ENCODE results near the gene SDCBP2. TPM values are rescaled to one million over a fixed set of nuclear protein-coding genes. Genes with fewer than 3 reads are reported as not detected.

Gene SDCBP2
- total and polyA plus RNA-seq, 2 experiments from 2014 or later = 4.2 to 5.5 TPM

DNA sequence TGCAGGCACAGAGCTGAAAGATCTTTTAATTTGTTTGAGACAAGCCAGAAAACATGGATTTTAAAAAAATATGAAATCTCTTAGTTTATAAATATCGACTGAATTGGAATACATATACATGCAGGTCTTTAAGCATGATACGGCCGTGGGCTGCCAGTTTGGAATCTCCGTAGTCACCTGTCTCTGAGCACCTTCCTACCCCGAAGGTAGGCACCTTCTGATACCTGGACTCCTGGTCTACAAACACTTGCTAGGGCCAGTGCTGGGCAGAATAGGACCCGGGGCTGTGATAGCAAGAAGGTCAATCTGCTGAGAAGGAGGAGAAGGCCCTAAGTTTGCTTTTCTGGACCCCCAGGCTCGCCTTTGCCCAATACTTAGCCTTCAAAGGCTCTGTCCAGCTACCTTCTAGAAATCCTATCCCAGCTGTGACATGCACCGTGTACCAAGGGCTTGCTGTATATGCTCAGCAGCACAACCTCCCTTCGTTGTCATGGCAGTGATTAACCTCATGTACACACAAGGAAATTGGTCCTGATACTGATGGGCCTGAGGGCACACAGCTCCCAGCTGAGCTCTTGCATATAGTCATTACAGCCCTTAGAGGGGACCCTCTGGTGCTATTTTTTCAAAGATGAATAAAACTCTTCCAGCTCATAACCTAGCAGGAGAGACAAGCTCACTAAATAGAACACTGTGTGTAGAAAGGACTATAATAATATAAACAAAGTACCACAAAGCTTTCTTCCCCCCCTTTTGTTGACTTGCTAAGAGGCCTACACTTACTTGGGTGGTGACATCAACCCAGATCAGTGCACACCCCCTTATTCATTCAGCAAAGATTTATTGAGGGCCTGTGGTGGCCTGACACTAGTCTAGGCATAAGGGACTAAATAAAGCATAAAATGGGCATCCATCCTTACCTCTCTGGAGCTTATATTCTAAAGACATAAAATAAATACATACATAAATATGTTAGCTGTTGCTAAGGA, 45.1 kb downstream of the SDCBP2 start:
- Histone ChIP-seq H3K9ac (no peak overlapping the region), H3K79me2 (ENCODE audit: insufficient read depth) (no peaks in the 10 kb centered on the region), H3K4me1 (ENCODE audit: insufficient read depth) (no peaks in the 10 kb centered on the region; the same call in 1 of the 2 replicates), H3K27me3 (replicated peaks; ENCODE audit: insufficient read depth) (no peaks in the 10 kb centered on the region), H3K36me3 (ENCODE audit: low read depth) (no peaks in the 10 kb centered on the region), H3K9me3 (ENCODE audit: low read depth) (no peaks in the 10 kb centered on the region), H3K4me3 (no peak overlapping the region), H3K27ac (no peak overlapping the region), H3K9me2 (ENCODE audit: insufficient read depth) (no peaks in the 10 kb centered on the region), H3K4me2 (ENCODE audit: unreplicated experiment) (no peak overlapping the region), H3F3A (ENCODE audit: insufficient read depth) (no peaks in the 10 kb centered on the region), H2AFZ (no peak overlapping the region), H4K20me1 (ENCODE audit: insufficient read depth) (no peaks in the 10 kb centered on the region)
- no peak for DNase-seq
- in situ Hi-C loops (cut with MboI) = no loop called here
- 85 to 89% methylated on average over 9 of the region's 9 CpGs for WGBS, 2 experiments (ENCODE audit: low coverage in 1 of 2, low lambda C conversion rate in 2 of 2, missing lambda C conversion rate in 2 of 2)
- no peak for TF ChIP-seq EZH2 (IDR thresholded peaks at IDR 0.05; ENCODE audit: insufficient read depth, poor library complexity, severe bottlenecking)
- no peak for TF ChIP-seq EZH2phosphoT487 (IDR thresholded peaks at IDR 0.05; ENCODE audit: insufficient read depth, low read depth)

- TF ChIP-seq EZH2phosphoT487 (IDR thresholded peaks at IDR 0.05; ENCODE audit: insufficient read depth, low read depth) (no peak), EZH2 (IDR thresholded peaks at IDR 0.05; ENCODE audit: insufficient read depth, poor library complexity, severe bottlenecking) (no peak)
- Histone ChIP-seq H3F3A (ENCODE audit: insufficient read depth) (no peaks in the 10 kb centered on the region), H3K9ac (no peak overlapping the region), H4K20me1 (ENCODE audit: insufficient read depth) (no peaks in the 10 kb centered on the region), H2AFZ (no peak overlapping the region), H3K4me2 (ENCODE audit: unreplicated experiment) (no peak overlapping the region), H3K79me2 (ENCODE audit: insufficient read depth) (no peaks in the 10 kb centered on the region), H3K27me3 (replicated peaks; ENCODE audit: insufficient read depth) (no peaks in the 10 kb centered on the region), H3K9me3 (ENCODE audit: low read depth) (no peaks in the 10 kb centered on the region), H3K4me3 (no peak overlapping the region), H3K9me2 (ENCODE audit: insufficient read depth) (no peaks in the 10 kb centered on the region), H3K36me3 (ENCODE audit: low read depth) (no peaks in the 10 kb centered on the region), H3K27ac (no peak overlapping the region), H3K4me1 (ENCODE audit: insufficient read depth) (no peaks in the 10 kb centered on the region; the same call in 1 of the 2 replicates)
- 82 to 90% methylated on average over 3 of the region's 3 CpGs for WGBS, 2 experiments (ENCODE audit: low coverage in 1 of 2, low lambda C conversion rate in 2 of 2, missing lambda C conversion rate in 2 of 2)
- in situ Hi-C loops (cut with MboI) = no loop called here
- DNase-seq = no peak
Observed at GRCh38 chr20:1282966-1283365, 46.0 kb downstream of the SDCBP2 start.

DNA sequence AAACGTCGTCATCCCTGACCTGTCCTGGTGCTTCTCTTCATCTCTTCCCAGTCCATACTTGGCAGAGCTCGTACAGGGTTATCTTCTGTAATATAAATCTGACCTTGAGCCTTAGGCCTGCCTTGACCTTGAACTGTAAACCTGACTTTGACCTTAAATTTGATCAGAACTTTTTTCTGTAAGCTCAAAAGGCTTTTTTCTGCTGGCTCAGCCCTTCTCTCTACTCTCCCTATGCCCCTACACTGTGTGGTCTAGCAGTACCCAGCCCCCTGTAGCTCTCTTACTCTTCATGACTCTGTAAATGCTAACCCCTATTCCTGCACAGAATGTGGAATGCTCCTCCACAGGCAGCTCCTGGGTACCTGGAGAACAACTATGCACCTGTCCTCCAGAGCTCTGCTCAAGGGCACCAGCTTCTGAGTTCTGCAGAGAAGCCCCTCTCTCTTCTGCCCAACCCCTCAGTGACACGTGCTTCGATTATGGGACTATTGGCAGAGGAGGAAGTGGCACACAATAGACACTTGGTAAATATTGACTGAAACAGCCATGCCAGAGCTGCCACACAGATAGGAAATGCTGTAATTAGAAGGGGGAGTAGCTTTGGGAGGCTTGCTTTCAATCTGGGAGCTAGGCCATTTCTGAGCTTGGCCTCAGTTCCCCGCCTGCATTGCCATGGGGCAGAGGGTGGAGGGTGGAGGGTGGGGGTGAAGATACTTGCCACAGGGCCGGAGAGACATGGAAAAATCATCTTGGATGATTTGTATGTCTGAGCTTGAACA, 47.5 kb downstream of the SDCBP2 start:
- Histone ChIP-seq H3F3A (ENCODE audit: insufficient read depth) (no peaks in the 10 kb centered on the region), H3K27ac (no peak overlapping the region), H3K4me3 (no peak overlapping the region), H3K4me1 (ENCODE audit: insufficient read depth) (no peaks in the 10 kb centered on the region; the same call in 1 of the 2 replicates), H3K9me2 (ENCODE audit: insufficient read depth) (no peaks in the 10 kb centered on the region), H3K79me2 (ENCODE audit: insufficient read depth) (no peaks in the 10 kb centered on the region), H2AFZ (no peak overlapping the region), H3K4me2 (ENCODE audit: unreplicated experiment) (no peak overlapping the region), H3K9me3 (ENCODE audit: low read depth) (no peaks in the 10 kb centered on the region), H3K9ac (no peak overlapping the region), H3K27me3 (replicated peaks; ENCODE audit: insufficient read depth) (no peaks in the 10 kb centered on the region), H3K36me3 (ENCODE audit: low read depth) (no peaks in the 10 kb centered on the region), H4K20me1 (ENCODE audit: insufficient read depth) (no peaks in the 10 kb centered on the region)
- in situ Hi-C loops (cut with MboI) = no loop called here
- DNase-seq = no peak
- 63 to 68% methylated on average over 7 of the region's 7 CpGs for WGBS, 2 experiments (ENCODE audit: low coverage in 1 of 2, low lambda C conversion rate in 2 of 2, missing lambda C conversion rate in 2 of 2)
- TF ChIP-seq EZH2phosphoT487 (IDR thresholded peaks at IDR 0.05; ENCODE audit: insufficient read depth, low read depth) (no peak), EZH2 (IDR thresholded peaks at IDR 0.05; ENCODE audit: insufficient read depth, poor library complexity, severe bottlenecking) (no peak)

All from GM23248 (cell line).